Adipose tissue (tissue), 3 donors: ENCODE results near the gene RBM43. TPM values are rescaled to one million over a fixed set of nuclear protein-coding genes. Genes with fewer than 3 reads are reported as not detected.

ENCODE experiments used
- H3K27ac ChIP-seq: one replicate; pipeline ENCODE4 v1.5.1; 2013; ENCODE audit warnings: low read depth, low read length
- WGBS, 3 donors: extraction: QIAGEN DNeasy Blood & Tissue Kit; methylation state at CpG; one replicate each; pipeline ENCODE4 v1.1.7; 2013; 5-methylcytosine and 5-hydroxymethylcytosine counted together
- polyA plus RNA-seq, 3 donors: library from polyadenylated mRNA; stranded (reverse); fragments of 200-250 nt; gene quantifications; one replicate each; pipeline ENCODE4 v1.2.3, GENCODE V29; 2013
- donor health status: healthy with polysubstance abuse.
- donor health status: Bipolar disorder and iron deficiency.
- donor health status: healthy.

RBM43 gene
- polyA plus RNA-seq, 3 donors, result 2.8 to 4.8 (median 3.7) TPM

GRCh38 chr2:151275291-151275690, 13.6 kb upstream of the RBM43 start:
- no peak overlapping the region for H3K27ac ChIP-seq
- WGBS, 3 donors, result 91 to 94% (median 93%) methylated on average over 7 of the region's 7 CpGs

- H3K27ac ChIP-seq, result no peak overlapping the region
Measured at GRCh38 chr2:151271824-151272223, 10.2 kb upstream of the RBM43 start.

GRCh38 chr2:151269798-151270568, 8.3 kb upstream of the RBM43 start:
- H3K27ac ChIP-seq, result no peak overlapping the region
- WGBS, 3 donors, result 73 to 88% (median 87%) methylated on average over 3 of the region's 3 CpGs

GRCh38 chr2:151268085-151268484, 6.4 kb upstream of the RBM43 start:
- no peak overlapping the region for H3K27ac ChIP-seq

GRCh38 chr2:151267537-151267936, 5.9 kb upstream of the RBM43 start:
- H3K27ac ChIP-seq, result no peak overlapping the region
- WGBS, 3 donors, result 97 to 100% (median 97%) methylated on average over 5 of the region's 5 CpGs

- H3K27ac ChIP-seq, result no peak overlapping the region
Measured at GRCh38 chr2:151265991-151266390, 4.3 kb upstream of the RBM43 start.

- 37 to 88% (median 82%) methylated on average over 7 of the region's 7 CpGs for WGBS, 3 donors
- no peak overlapping the region for H3K27ac ChIP-seq
Measured at GRCh38 chr2:151264157-151264825, 2.6 kb upstream of the RBM43 start.

GRCh38 chr2:151262629-151263028, 966 bp upstream of the RBM43 start:
- 85 to 89% (median 87%) methylated on average over 8 of the region's 8 CpGs for WGBS, 3 donors

GRCh38 chr2:151261977-151262291, 271 bp upstream of the RBM43 start:
- no peak overlapping the region for H3K27ac ChIP-seq

More at GRCh38 chr2:151262629-151263028, 966 bp upstream of the RBM43 start:
- no peak overlapping the region for H3K27ac ChIP-seq

GRCh38 chr2:151260573-151261230, 961 bp downstream of the RBM43 start:
- WGBS, 3 donors, result 4 to 7% (median 5%) methylated on average over 11 of the region's 11 CpGs

More at GRCh38 chr2:151261977-151262291, 271 bp upstream of the RBM43 start:
- 0 to 3% (median 1%) methylated on average over 9 of the region's 9 CpGs for WGBS, 3 donors

GRCh38 chr2:151258121-151258520, 3.5 kb downstream of the RBM43 start:
- no peak overlapping the region for H3K27ac ChIP-seq
- 91 to 97% (median 94%) methylated on average over 3 of the region's 3 CpGs for WGBS, 3 donors

More at GRCh38 chr2:151260573-151261230, 961 bp downstream of the RBM43 start:
- H3K27ac ChIP-seq, result peak overlapping the region; percentile 89

GRCh38 chr2:151252646-151253045, 9.0 kb downstream of the RBM43 start:
- 94 to 97% (median 96%) methylated on average over 1 of the region's 1 CpG for WGBS, 3 donors
- no peak overlapping the region for H3K27ac ChIP-seq

- H3K27ac ChIP-seq, result no peak overlapping the region
- WGBS, 3 donors, result 92 to 93% (median 93%) methylated on average over 1 of the region's 1 CpG
Measured at GRCh38 chr2:151251012-151251411, 10.7 kb downstream of the RBM43 start.

GRCh38 chr2:151247432-151247831, 14.2 kb downstream of the RBM43 start:
- H3K27ac ChIP-seq, result no peak overlapping the region

- 82 to 95% (median 85%) methylated on average over 1 of the region's 1 CpG for WGBS, 3 donors
- H3K27ac ChIP-seq, result no peak overlapping the region
Measured at GRCh38 chr2:151246152-151246551, 15.5 kb downstream of the RBM43 start.

GRCh38 chr2:151243468-151243867, 18.2 kb downstream of the RBM43 start:
- H3K27ac ChIP-seq, result no peak overlapping the region
- 93 to 95% (median 94%) methylated on average over 3 of the region's 3 CpGs for WGBS, 3 donors

- H3K27ac ChIP-seq, result no peak overlapping the region
- 73 to 83% (median 81%) methylated on average over 3 of the region's 3 CpGs for WGBS, 3 donors
Measured at GRCh38 chr2:151241224-151241623, 20.4 kb downstream of the RBM43 start.

GRCh38 chr2:151240433-151240832, 21.2 kb downstream of the RBM43 start:
- no peak overlapping the region for H3K27ac ChIP-seq
- WGBS, 3 donors, result 29 to 60% (median 50%) methylated on average over 1 of the region's 1 CpG

- WGBS, 3 donors, result 70 to 86% (median 77%) methylated on average over 9 of the region's 9 CpGs
- no peak overlapping the region for H3K27ac ChIP-seq
Measured at GRCh38 chr2:151239624-151240023, 22.0 kb downstream of the RBM43 start.
